Measurements from ENCODE around the gene TTLL3.

- TF ChIP-seq CTCF (IDR thresholded peaks at IDR 0.05; ENCODE audit: insufficient read depth, low read length, poor library complexity, severe bottlenecking) (no peak), EZH2phosphoT487 (conservative IDR thresholded peaks at IDR 0.05; ENCODE audit: low read length) (no peak)
Measured at GRCh38 chr3:9861626-9862130, 51.6 kb downstream of the TTLL3 start.

Data from SU-DHL-6 (cell line).